ENCODE data around the gene PDCD2L.
"Not testable (repeated sequence)": the region's sequence is repeated elsewhere in the genome, so short reads cannot be mapped to it uniquely, and the experiment has no call there.

PDCD2L gene

DNA sequence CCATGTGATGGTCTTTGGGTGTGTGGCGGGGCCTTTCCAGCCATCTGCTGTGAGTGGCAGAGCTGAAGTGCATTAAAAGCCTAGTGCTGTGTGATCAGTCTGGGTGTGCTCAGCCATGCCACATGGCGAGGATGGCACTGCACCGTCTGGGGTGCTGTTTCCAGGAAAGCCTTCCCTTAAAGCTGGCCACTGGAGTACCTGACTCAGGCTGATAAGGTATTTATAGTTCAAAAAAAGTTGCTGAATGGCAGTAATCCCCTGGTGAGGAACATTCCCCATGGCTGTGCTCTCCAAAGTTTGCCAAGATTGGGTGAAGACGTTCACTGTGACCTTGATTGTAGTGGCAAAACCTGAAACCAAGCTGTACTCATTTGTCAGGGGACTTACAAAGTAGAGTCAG, 33.2 kb upstream of the PDCD2L start:
- Histone ChIP-seq H4K20me1 (peaks cover 97% of the 10 kb centered on the region), H3K9me3 (no peaks in the 10 kb centered on the region), H3K4me3 (no peak overlapping the region), H3K9ac (no peak overlapping the region), H3K36me3 (peaks cover 96% of the 10 kb centered on the region), H3K27ac (no peak overlapping the region), H3K4me2 (no peak overlapping the region), H3K27me3 (no peaks in the 10 kb centered on the region), H3K4me1 (peaks cover 29% of the 10 kb centered on the region)
- TF ChIP-seq Cebpa-rat (IDR thresholded peaks at IDR 0.05), result no peak

DNA sequence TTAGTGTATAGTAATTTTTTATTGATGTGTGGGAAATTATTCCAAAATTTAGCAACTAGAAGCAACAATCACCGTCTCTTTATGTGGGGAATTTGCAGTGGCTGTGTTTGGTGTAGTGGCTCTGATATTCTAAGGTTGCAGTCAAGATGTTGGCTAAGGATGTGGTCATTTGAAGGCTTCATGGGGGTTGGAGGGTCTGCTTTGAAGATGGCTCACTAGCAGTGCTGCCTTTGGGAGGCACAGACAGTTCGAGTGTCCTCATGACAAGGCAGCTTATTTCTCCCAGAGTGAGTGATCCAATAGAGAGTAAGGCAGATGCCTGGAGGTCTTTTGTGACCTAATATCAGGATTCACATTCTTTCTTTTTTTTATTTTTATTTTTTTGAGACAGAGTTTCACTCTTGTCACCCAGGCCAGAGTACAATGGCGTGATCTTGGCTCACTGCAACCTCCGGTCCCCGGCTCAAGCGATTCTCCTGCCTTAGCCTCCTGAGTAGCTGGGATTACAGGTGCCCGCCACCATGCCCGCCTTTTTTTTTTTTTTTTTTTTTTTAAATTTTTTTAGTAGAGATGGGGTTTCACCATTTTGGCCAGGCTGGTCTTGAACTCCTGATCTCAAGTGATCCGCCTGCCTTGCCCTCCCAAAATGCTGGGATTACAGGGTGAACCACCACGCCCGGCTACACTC, 30.5 kb upstream of the PDCD2L start:
- Histone ChIP-seq H3K36me3 (peaks cover 99% of the 10 kb centered on the region), H3K27me3 (no peaks in the 10 kb centered on the region), H4K20me1 (peaks cover 92% of the 10 kb centered on the region), H3K4me3 (no peak overlapping the region), H3K9ac (no peak overlapping the region), H3K4me1 (peaks cover 1% of the 10 kb centered on the region; the same call in 1 of the 2 replicates), H3K4me2 (no peak overlapping the region), H3K9me3 (no peaks in the 10 kb centered on the region), H3K27ac (no peak overlapping the region)
- TF ChIP-seq Cebpa-rat (IDR thresholded peaks at IDR 0.05), result no peak

DNA sequence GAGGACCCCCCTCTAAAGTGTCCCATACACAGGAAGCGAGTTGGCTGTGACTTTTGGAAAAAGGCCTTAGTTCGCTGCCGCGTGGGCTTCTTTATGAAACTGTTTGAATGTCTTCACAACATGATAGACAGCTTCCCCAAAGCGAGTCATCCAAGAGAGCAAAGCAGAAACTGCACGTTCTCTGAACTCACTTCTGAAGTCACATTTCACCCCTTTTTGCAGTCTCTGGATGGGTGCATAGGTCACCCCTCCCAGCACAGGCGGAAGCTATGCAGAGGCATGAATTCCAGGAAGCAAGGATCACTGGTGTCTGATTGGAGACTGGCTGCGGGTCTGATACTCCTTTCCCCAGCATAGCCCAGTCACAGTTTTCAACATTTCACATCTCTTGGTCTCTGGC, 28.6 kb upstream of the PDCD2L start:
- peaks cover 82% of the 10 kb centered on the region for H4K20me1 ChIP-seq
- no peak overlapping the region for H3K4me2 ChIP-seq
- H3K4me3 ChIP-seq, result no peak overlapping the region
- TF ChIP-seq Cebpa-rat (IDR thresholded peaks at IDR 0.05), result no peak
- H3K27me3 ChIP-seq, result no peaks in the 10 kb centered on the region
- H3K9me3 ChIP-seq, result no peaks in the 10 kb centered on the region
- H3K9ac ChIP-seq, result no peak overlapping the region
- no peak overlapping the region for H3K27ac ChIP-seq
- H3K4me1 ChIP-seq, result no peaks in the 10 kb centered on the region
- H3K36me3 ChIP-seq, result peaks cover 99% of the 10 kb centered on the region

DNA sequence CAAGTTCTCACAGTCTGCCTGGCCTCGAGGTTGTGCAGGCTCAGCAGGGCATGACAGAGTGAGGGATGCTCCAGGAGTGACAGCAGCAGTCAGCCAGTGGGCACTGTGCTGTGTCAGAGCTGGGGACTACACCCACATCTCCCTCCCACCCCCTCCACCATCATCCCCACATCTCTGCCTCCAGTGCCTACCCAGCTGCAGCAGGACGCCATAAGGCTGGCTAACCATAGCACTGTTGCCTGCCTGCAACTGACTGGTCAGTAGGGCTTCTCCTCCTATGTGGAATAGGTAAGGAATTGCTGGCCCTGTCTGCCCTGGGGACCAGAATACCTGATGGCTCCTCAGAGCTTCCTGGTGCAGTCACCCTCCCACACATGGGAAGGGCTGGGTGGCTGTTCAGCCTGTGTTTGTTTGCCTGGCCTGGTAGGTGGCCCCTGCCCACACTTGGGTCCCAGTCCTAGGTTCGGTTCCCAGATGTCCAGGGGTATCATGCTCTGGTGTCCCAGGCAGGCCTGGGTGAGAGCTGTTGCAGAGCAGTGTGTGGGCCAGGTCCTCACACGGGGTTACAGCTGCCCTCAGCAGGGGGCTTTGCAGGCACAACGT, 23.5 kb upstream of the PDCD2L start:
- Histone ChIP-seq H3K27me3 (no peaks in the 10 kb centered on the region), H3K4me1 (no peaks in the 10 kb centered on the region), H3K36me3 (peaks cover 99% of the 10 kb centered on the region), H3K4me3 (no peak overlapping the region), H4K20me1 (peaks cover 64% of the 10 kb centered on the region), H3K4me2 (no peak overlapping the region), H3K9ac (no peak overlapping the region), H3K27ac (no peak overlapping the region), H3K9me3 (no peaks in the 10 kb centered on the region)
- no peak for TF ChIP-seq Cebpa-rat (IDR thresholded peaks at IDR 0.05)

DNA sequence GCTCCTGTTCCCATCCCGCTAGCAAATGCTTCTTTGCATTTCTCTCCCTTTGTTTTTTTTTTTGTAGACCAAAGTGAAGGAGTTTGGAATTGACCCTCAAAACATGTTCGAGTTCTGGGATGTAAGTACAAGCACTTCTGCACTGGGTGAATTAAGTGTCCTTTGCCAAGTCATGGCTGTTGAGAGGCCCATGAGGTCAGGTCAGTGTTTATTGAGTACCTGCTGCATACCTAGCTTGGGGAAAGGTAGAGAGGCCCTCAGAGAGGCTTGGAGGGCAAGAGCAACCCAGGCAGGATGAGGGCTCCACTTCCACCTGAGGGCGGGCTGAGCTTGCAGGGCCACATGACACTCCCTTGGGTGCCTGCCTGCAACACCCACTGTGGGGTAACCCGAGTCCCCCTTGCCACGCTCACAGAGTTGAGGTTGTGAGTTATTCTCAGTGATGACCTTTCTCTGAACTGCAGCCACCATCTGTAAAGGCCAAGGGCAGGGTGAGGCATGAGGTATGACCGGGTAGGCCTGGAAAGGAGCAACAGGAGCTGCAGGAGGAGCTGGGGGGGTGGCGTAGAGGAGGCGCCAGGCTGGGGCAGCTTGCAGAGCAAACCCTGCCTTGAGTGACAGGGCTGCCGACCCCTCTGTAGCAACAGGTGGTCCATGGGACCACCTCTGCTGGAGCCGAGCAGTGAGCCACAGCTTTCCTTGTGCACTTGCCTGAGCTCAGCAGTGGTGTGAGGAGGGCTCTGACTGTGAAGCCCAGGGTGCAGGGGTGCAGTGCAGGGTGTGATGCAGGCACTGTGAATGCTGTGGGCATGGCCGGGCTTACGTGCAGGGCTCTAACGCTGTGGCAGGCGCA, 22.6 kb upstream of the PDCD2L start:
- Histone ChIP-seq H3K27ac (no peak overlapping the region), H3K4me1 (no peaks in the 10 kb centered on the region), H3K4me3 (no peak overlapping the region), H4K20me1 (peaks cover 64% of the 10 kb centered on the region), H3K9me3 (no peaks in the 10 kb centered on the region), H3K36me3 (peaks cover 99% of the 10 kb centered on the region), H3K27me3 (no peaks in the 10 kb centered on the region), H3K4me2 (no peak overlapping the region), H3K9ac (no peak overlapping the region)
- TF ChIP-seq Cebpa-rat (IDR thresholded peaks at IDR 0.05), result no peak

DNA sequence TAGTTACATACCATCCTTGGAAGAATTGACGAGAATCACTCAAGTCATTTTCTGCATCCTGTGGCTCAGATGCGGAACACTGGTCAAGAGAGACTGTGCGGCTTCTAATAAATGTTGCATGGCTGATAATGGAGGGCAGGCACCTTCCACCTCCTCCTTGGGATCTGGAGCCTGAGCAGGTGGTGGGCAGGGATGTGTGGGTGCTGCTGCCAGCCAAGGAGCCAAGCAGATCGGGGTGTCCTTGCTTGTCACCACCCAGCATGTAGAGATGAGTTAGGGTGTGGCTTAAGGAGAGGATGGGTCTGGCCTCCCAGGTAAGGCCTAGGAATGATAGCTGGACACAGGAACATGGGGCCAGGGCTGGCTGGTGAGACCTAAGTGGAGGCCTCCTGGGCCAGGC, 21.7 kb upstream of the PDCD2L start:
- Histone ChIP-seq H3K4me2 (no peak overlapping the region), H3K27me3 (no peaks in the 10 kb centered on the region), H3K4me3 (no peak overlapping the region), H3K9ac (no peak overlapping the region), H3K4me1 (no peaks in the 10 kb centered on the region), H3K36me3 (peaks cover 100% of the 10 kb centered on the region), H4K20me1 (peaks cover 68% of the 10 kb centered on the region), H3K27ac (no peak overlapping the region), H3K9me3 (no peaks in the 10 kb centered on the region)
- no peak for TF ChIP-seq Cebpa-rat (IDR thresholded peaks at IDR 0.05)

DNA sequence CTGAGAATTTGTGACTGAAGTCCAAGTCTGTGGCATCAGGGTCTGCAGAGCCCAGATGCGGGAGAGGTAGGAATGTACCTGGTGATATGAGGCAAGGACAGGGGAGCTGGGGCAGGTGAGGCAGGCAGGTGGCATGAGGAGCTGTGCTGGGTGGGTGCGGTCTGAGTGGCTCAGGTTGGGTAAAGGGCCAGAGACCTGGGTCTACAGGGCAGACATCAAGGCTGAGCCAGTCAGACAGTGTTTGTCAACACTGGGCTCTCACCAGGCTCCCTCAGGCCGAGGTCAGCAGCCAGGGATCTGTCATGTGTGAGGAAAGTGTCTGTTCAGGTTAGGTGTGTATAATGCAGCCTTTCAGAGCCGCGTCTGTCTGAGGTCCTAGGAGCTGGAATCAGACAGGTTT, 20.6 kb upstream of the PDCD2L start:
- no peak overlapping the region for H3K4me2 ChIP-seq
- no peak for TF ChIP-seq Cebpa-rat (IDR thresholded peaks at IDR 0.05)
- peaks cover 100% of the 10 kb centered on the region for H3K36me3 ChIP-seq
- no peaks in the 10 kb centered on the region for H3K4me1 ChIP-seq
- H3K27me3 ChIP-seq, result no peaks in the 10 kb centered on the region
- H3K9me3 ChIP-seq, result no peaks in the 10 kb centered on the region
- H3K9ac ChIP-seq, result no peak overlapping the region
- H4K20me1 ChIP-seq, result peaks cover 68% of the 10 kb centered on the region
- no peak overlapping the region for H3K27ac ChIP-seq
- no peak overlapping the region for H3K4me3 ChIP-seq

DNA sequence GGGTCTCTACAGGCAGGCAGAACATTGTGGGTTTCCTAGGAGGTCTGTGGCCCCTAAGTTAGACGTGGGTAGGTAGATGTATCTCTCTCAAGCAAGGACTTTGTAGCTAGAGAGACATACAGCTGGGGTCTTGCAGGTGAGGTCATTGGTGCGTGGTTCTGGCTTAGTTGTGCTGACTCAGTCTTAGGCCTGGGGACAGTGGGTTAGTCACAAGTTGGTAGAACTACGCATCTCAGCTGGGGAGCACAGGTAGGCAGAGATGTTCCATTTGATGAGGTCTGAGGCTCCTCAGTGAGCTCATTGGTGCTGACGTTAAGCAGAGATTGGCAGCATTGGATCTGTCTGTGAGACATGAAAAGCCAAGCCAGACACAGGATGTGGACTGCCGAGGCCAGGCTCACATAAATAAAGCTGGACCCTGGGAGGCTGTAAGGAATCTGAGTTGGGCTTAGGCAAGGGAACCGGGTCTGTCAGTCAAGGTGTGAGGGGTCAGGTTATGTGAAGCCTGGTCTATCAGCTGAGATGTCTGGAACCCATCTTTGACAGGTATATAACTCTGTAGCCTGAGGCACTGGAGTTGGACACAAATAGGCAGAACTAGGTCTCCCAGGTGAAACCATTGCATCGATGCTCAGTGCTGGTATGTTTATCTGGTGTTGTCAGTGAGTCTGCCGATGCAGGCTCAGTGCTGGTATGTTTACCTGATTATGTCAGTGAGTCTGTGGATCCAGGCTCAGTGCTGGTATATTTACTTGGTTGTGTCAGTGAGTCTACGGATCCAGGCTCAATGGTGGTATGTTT, 17.4 kb upstream of the PDCD2L start:
- Histone ChIP-seq H3K4me2 (no peak overlapping the region), H3K4me1 (no peaks in the 10 kb centered on the region), H3K27me3 (no peaks in the 10 kb centered on the region), H3K27ac (no peak overlapping the region), H4K20me1 (peaks cover 70% of the 10 kb centered on the region), H3K4me3 (no peak overlapping the region), H3K9me3 (no peaks in the 10 kb centered on the region), H3K9ac (no peak overlapping the region), H3K36me3 (peaks cover 100% of the 10 kb centered on the region)
- TF ChIP-seq Cebpa-rat (IDR thresholded peaks at IDR 0.05), result no peak

DNA sequence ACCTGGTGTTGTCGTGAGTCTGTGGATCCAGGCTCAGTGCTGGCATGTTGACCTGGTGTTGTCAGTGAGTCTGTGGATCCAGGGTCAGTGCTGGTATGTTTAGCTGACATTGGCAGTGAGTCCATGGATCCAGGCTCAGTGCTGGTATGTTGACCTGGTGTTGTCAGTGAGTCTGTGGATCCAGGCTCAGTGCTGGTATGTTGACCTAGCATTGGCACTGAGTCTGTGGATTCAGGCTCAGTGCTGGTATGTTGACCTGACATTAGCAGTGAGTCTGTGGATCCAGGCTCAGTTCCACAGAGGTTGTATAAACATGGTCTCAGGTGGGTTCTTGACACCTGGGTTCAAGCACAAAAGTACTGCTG, 16.8 kb upstream of the PDCD2L start:
- TF ChIP-seq Cebpa-rat (IDR thresholded peaks at IDR 0.05), result no peak
- no peak overlapping the region for H3K27ac ChIP-seq
- H3K4me3 ChIP-seq, result no peak overlapping the region
- H4K20me1 ChIP-seq, result peaks cover 70% of the 10 kb centered on the region
- no peak overlapping the region for H3K9ac ChIP-seq
- H3K27me3 ChIP-seq, result no peaks in the 10 kb centered on the region
- no peak overlapping the region for H3K4me2 ChIP-seq
- H3K36me3 ChIP-seq, result peaks cover 100% of the 10 kb centered on the region
- no peaks in the 10 kb centered on the region for H3K9me3 ChIP-seq
- H3K4me1 ChIP-seq, result no peaks in the 10 kb centered on the region

DNA sequence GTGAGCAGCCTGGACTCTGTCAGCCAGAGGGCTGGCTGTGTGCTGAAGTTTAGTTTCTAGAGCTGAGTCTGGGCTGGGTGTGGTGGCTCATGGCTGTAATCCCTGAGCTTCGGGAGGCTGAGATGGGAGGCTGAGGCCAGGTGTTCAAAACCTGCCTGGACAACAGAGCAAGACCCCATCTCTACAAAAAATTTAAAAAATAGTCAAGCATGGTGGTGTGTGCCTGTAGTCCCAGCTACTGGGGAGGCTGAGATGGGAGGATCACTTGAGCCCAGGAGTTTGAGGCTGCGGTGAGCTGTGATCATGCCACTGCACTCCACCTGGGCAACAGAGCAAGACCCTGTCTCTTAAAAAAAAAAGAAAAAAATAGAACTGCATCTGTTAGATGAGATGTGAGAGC, 15.5 kb upstream of the PDCD2L start:
- not testable (repeated sequence) for H3K27me3 ChIP-seq, H3K4me3 ChIP-seq, H3K4me2 ChIP-seq, H3K4me1 ChIP-seq, H3K27ac ChIP-seq, H3K9ac ChIP-seq, H3K9me3 ChIP-seq
- Histone ChIP-seq H3K36me3 (peaks cover 100% of the 10 kb centered on the region), H4K20me1 (peaks cover 73% of the 10 kb centered on the region)

Measured in BLaER1 (cell line).